NCI-H2107 treated with DMSO at 0.1 percent for 48 hours (cell line): ENCODE results near the gene RAB3A.
A peak's percentile ranks its signal among the peaks of the same experiment; 100 is the strongest.
"Not testable (repeated sequence)": the region's sequence is repeated elsewhere in the genome, so short reads cannot be mapped to it uniquely, and the experiment has no call there.

Source experiments
- DNase-seq: peaks from one replicate; lab custom pipeline; 2025; ENCODE audit not compliant: unreplicated experiment; lab: John Stamatoyannopoulos, UW

RAB3A gene

DNA sequence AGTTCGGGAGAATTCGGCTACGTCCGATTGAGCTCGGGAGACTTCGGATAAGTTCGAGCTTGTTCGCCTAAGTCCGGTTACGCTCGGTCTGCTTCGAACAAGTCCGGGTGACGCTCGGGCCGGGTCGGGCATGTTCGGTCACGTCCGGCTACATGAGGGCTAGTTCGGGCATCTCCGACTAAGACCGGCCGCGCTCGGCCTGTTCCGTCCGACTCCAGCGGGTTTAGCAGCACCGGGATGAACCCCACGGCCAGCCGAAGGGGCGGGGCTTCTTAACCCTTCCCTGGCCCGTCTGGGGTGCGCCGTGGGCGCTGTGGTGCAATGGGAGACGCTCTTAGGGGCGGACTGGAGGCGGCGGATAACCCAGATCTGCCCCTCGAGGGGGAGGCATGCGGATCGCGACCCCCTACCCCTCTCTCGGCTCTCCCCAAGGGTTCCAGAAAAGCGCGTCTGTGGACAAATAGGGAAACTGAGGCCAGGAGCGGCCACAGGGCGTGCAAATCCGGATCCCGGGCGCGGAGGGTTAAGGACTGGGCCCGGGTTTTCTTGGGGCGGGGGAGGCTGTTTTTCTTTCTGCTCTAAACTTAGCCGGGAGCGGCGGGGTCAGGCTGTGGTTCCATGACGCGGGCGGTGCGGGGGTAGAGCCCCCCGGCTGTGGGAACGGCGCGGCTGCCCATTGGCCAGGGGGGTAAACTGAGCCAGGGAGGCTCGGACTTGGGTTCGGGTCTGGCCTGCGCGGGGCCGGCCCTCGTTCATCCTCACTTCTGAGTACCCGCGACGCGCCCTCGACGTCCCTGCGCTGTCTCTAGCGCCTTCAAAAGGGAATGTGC lies 20.9 kb upstream of the RAB3A start:
- DNase-seq, result peak; percentile 61

- no peak for DNase-seq
These were observed 20.1 kb upstream of the RAB3A start for GRCh38 chr19:18223860-18224524.

- DNase-seq, result no peak
These were observed 18.2 kb upstream of the RAB3A start for GRCh38 chr19:18221815-18222725.

- DNase-seq, result no peak
These were observed 16.9 kb upstream of the RAB3A start for GRCh38 chr19:18220632-18221275.

GRCh38 chr19:18219911-18220631 lies 16.2 kb upstream of the RAB3A start:
- DNase-seq, result no peak

DNA sequence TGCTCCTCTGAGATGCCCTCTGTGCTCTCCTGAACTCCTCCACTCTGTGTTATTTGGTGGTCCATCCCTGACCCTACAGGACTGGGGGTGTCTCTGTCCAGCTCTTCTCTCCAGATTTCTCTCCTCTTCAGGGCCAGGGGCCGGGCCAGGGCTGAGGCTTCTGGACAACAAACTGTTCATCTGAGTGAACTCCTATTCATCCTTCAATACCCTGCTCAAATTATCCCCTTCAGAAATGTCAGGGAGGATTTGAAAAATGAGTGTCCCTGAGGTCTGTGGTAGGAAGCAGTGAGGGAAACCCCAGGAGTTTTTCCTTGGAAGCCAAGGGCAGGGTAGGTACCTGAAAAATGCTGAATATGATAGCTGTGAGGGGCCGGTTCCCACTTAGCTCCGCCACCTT lies 14.8 kb upstream of the RAB3A start:
- no peak for DNase-seq

DNA sequence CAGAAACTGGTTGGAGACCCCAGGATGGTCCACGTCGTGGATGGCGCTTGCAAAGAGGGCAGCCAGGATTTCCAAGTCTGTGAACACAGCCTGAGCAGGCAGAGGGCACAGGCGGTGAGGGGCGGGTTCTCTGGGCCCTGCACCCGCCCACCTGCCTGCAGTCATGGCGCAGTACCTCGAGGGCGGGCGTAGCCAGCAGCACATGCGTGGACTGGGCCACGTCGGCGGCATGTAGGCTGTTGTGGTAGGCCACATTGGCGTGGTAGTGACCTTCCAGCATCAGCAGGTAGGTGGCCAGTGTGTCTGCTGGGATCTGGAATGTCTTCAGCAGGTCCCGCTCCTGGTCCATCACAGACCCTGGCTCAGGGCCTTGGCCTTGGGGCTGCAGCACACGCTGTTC lies 14.3 kb upstream of the RAB3A start:
- DNase-seq, result no peak

DNA sequence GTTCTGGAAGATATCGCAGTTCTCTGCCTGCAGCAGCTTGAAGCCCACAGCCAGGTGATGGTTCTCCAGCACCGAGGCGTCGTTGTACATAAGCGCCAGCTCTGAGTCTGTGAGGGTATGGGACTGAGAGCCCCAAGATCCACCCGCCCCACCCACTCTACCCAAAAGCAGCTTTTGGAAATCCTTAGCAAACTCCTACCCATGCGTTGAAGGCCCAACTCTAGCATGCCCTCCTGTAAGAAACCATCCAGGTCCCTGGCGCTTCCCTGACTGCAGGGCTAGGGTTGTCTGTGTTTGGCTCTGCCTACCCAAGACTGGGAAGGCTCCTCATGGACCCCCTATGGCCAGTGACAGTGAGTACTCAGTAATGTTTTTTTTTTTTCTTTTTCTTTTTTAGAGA lies 12.9 kb upstream of the RAB3A start:
- DNase-seq, result no peak

DNA sequence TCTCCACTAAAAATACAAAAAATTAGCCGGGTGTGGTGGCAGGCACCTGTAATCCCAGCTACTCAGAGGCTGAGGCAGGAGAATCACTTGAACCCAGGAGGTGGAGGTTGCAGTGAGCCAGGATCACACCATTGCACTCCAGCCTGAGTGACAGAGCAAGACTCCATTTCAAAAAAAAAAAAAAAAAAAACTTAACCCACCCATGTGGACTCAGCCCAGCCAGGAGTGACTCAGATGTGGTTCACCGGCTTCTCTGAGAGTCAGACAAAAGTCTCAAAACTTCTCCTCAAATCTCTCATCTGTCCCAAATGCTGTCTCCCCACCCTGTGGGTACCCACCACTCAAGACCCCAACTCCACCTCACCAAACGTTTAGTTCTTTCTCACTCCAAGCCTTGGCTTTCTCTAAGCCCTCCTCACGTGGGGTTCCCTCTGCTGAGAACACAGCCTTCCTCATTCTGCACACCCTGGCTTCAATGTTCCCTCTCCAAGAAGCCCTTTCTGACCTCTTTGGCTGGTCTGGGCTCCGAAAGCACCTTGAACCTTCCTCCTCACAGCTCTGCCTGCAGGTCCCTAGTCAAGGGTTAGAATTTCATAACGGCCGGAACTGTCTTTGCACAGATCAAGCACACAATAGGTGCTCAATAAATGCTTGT lies 11.1 kb upstream of the RAB3A start:
- DNase-seq, result no peak

DNA sequence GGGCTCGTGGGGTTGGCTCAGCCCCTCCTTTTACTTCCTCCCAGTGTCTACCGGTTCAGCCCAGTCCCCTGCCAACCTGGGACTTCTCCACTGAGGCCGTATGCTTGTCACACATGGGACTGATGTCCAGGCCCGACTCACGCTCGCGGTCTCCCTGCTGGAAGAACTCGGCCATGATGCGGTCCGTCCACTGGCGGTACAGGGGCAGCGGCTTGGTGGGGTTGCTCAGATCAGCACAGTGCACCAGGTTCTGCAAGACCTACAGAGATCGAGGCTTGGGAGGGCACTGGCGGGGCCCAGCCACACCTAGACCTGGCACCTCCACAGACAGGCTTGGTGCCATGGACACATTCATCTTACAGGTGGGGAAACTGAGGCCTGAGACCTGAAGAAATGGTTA lies 7.8 kb upstream of the RAB3A start:
- DNase-seq, result no peak

GRCh38 chr19:18209912-18210311 lies 6.1 kb upstream of the RAB3A start:
- not testable (repeated sequence) for DNase-seq

GRCh38 chr19:18208098-18208951 lies 4.5 kb upstream of the RAB3A start:
- DNase-seq, result no peak

DNA sequence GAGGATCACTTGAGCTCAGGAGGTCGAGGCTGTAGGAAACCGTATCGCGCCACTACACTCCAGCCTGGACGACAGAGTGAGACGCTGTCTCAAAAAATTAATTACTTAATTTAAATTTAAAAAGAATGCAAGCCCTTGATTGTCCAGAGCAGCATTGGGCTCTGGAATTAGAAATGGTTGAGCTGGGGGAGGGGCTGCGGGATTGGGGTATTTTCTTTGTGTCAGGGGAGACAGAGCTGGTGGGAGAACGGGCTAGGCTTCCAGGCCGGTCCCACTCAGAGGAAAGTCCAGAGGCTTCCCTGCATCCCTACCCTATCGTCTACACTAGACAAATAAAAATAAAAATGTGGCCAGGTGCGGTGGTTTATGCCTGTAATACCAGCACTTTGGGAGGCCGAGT lies 2.2 kb upstream of the RAB3A start:
- no peak for DNase-seq

DNA sequence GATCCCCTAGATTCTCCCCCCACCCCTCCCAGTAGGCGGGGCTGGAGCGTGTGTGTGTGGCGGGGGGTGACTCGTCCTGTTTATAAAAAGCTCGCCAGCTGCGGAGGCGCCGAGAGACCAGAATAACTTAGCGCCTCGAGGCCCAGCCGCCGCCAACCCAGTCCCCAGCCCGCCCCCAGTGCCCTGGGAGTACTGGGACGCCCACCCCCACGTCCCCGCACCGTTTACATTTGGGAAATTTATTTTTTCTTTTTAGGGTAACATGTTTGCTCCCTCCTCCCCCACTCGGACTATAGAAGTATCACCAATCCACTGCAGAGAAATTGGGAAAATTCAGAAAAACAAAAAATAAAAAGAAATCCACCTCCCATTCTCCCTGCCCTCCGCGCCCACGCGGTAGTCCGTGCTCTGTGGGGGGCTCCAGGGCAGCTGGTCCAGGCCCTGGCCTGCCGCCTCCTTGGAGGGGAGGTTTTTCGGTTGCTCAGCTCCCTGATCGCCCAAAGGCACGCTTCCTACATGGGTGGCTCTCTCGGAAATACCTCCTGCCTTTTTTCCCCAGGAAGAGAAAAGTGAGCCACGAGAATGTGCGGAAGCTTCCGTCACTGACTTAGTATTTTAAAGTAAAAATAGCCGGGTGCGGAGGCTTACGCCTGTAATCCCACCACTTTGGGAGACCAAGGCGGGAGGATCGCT lies 1.5 kb upstream of the RAB3A start:
- DNase-seq, result peak; percentile 32

DNA sequence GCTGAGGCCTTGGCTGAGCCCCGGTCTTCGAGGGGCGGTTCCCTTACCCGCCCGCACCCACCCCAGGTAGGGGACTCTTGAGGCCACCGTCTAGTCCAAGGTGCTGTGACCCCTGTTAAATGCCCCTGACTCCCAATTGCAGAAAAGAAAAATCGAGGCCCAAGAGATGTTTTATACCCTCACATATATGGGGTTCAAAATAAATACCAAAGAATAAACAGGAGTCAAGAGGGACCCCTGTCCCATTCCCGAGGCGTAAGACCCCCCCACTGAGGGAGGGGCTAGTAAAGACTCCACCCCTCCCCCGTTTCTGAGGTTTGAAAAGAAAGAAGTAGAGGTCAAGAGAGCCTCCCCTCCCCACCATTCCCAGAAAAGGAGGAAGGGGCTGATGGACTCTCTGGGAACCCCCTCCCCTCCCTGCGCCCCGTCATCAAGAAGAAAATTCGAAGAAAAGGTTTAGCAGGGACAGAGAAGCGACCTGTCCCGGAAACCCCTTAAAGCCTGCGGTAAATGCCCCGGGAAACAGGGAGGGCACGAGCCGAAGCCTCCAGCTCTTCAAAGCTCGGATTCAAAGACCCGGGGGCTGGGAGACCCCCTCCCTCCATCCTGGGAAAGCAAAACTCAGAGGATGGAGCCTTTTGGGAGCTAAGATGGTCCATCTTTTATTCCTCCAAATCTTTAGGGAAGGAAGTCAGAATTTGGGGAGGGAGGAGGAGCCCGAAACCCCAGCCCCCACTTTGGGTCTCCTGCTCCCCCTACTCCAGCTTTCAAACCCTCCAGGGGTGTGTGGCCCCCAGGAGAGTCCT lies 755 bp upstream of the RAB3A start:
- DNase-seq, result peak; percentile 74

GRCh38 chr19:18203408-18203862 lies 407 bp downstream of the RAB3A start:
- DNase-seq, result no peak

DNA sequence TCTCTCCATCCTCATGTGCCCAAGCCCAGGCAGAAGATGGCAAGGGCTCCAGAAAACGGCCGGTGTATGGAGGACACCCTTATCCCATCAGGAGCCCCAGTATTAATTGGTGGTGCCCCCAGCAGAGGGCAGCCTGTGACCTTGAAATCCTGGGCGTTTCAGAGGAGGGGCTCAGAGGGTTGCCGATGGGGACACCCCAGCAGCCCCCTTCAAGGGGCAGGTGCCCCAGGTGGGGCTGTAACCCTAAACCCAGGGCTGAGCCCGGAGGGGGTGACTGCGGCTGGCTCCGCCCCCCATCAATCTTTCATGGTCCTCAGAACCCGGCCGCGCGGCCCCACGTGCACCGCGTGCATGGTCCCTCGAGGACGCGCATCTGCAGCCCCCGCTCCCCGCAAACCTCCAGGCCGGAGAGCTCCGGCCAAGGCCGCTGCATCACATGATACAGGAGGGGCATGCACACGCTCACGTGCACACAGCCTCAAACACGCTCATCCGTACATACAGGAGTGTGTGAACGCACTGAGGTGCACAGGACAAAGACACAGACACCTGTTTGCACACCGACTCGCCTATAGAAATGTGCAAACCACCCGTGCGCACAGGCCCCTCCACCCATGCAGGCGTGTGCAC lies 949 bp downstream of the RAB3A start:
- no peak for DNase-seq
